Smooth muscle cell (in vitro differentiated cells): ENCODE results near the gene HMX1. TPM values are rescaled to one million over a fixed set of nuclear protein-coding genes. Genes with fewer than 3 reads are reported as not detected.

ENCODE experiments used
- DNase-seq: peaks from one replicate; lab custom pipeline; 2025; ENCODE audit not compliant: unreplicated experiment; lab: John Stamatoyannopoulos, UW
- H2AFZ ChIP-seq: fragments of 200-600 bp; sonication (generic); 2 replicates; pipeline ENCODE4 v1.6.0; 2016; ENCODE audit warnings: antibody characterized with exemption, low read depth, mild to moderate bottlenecking
- H3F3A ChIP-seq: fragments of 200-600 bp; sonication (generic); 2 replicates; pipeline ENCODE4 v1.6.0; 2017; ENCODE audit warnings: antibody characterized with exemption, low read depth
- H3K27ac ChIP-seq: fragments of 200-600 bp; sonication (generic); 2 replicates; pipeline ENCODE4 v1.5.1; 2016; ENCODE audit warnings: low read depth, mild to moderate bottlenecking
- H3K27me3 ChIP-seq: fragments of 200-600 bp; sonication (generic); 2 replicates; pipeline ENCODE4 v1.6.1; 2016; ENCODE audit warnings: low read depth, mild to moderate bottlenecking
- H3K36me3 ChIP-seq: fragments of 200-600 bp; sonication (generic); 2 replicates; pipeline ENCODE4 v1.5.1; 2016; ENCODE audit warnings: low read depth
- H3K4me1 ChIP-seq: fragments of 200-600 bp; sonication (generic); 2 replicates; pipeline ENCODE4 v1.5.1; 2016; ENCODE audit warnings: low read depth
- H3K4me2 ChIP-seq: fragments of 200-600 bp; sonication (generic); 2 replicates; pipeline ENCODE4 v1.6.0; 2016; ENCODE audit warnings: mild to moderate bottlenecking
- H3K4me3 ChIP-seq: fragments of 200-600 bp; sonication (generic); 2 replicates; pipeline ENCODE4 v1.5.1; 2016; ENCODE audit warnings: mild to moderate bottlenecking
- H3K79me2 ChIP-seq: fragments of 200-600 bp; sonication (generic); 2 replicates; pipeline ENCODE4 v1.6.0; 2016; ENCODE audit warnings: low read depth, mild to moderate bottlenecking
- H3K9ac ChIP-seq: fragments of 200-600 bp; sonication (generic); 2 replicates; pipeline ENCODE4 v1.6.0; 2016; ENCODE audit warnings: low read depth
- H3K9me3 ChIP-seq: fragments of 200-600 bp; sonication (generic); replicated peaks from 2 replicates; pipeline ENCODE4 v1.5.1; 2016; ENCODE audit warnings: low read depth
- H4K20me1 ChIP-seq: fragments of 200-600 bp; sonication (generic); 2 replicates; pipeline ENCODE4 v1.6.0; 2016; ENCODE audit warnings: low read depth
- WGBS: methylation state at CpG from one replicate; pipeline ENCODE4 v1.1.7; 2016; ENCODE audit warnings: low lambda C conversion rate; 5-methylcytosine and 5-hydroxymethylcytosine counted together
- polyA plus RNA-seq: library from polyadenylated mRNA; unstranded; fragments of >200 nt; fragmentation: Nextera tagmentation; extraction: Ambion mirVana; gene quantifications from 2 replicates; pipeline ENCODE4 v1.2.1, GENCODE V29; 2016
- total RNA-seq: library from RNA; depleted of rRNA; stranded (reverse); fragments of >200 nt; gene quantifications from 2 replicates; pipeline ENCODE4 v1.2.3, GENCODE V29; 2014
- TF ChIP-seq, protein P1 (sequence below): fragments of 200-600 bp; sonication (generic); IDR thresholded peaks from 2 replicates; pipeline ENCODE4 v1.5.1; 2017; ENCODE audit warnings: borderline replicate concordance, mild to moderate bottlenecking, antibody characterized with exemption; ENCODE audit not compliant: insufficient read depth, poor library complexity, severe bottlenecking

The HMX1 gene
- total and polyA plus RNA-seq, 2 experiments from 2014 or later, result not detected

- no peak for DNase-seq
- Histone ChIP-seq H3K4me3 (no peak overlapping the region), H3F3A (no peaks in the 10 kb centered on the region), H3K9ac (no peak overlapping the region), H3K27ac (no peak overlapping the region), H4K20me1 (no peaks in the 10 kb centered on the region), H2AFZ (no peak overlapping the region), H3K9me3 (no peaks in the 10 kb centered on the region), H3K27me3 (peaks cover 7% of the 10 kb centered on the region), H3K4me2 (no peak overlapping the region), H3K4me1 (no peaks in the 10 kb centered on the region), H3K36me3 (no peaks in the 10 kb centered on the region), H3K79me2 (no peaks in the 10 kb centered on the region)
- TF ChIP-seq, protein P1, sequence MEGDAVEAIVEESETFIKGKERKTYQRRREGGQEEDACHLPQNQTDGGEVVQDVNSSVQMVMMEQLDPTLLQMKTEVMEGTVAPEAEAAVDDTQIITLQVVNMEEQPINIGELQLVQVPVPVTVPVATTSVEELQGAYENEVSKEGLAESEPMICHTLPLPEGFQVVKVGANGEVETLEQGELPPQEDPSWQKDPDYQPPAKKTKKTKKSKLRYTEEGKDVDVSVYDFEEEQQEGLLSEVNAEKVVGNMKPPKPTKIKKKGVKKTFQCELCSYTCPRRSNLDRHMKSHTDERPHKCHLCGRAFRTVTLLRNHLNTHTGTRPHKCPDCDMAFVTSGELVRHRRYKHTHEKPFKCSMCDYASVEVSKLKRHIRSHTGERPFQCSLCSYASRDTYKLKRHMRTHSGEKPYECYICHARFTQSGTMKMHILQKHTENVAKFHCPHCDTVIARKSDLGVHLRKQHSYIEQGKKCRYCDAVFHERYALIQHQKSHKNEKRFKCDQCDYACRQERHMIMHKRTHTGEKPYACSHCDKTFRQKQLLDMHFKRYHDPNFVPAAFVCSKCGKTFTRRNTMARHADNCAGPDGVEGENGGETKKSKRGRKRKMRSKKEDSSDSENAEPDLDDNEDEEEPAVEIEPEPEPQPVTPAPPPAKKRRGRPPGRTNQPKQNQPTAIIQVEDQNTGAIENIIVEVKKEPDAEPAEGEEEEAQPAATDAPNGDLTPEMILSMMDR, result no peak
- WGBS, result 72% methylated on average over 2 of the region's 8 CpGs
These were observed 52.6 kb downstream of the HMX1 start for GRCh38 chr4:8819019-8819418.

DNA sequence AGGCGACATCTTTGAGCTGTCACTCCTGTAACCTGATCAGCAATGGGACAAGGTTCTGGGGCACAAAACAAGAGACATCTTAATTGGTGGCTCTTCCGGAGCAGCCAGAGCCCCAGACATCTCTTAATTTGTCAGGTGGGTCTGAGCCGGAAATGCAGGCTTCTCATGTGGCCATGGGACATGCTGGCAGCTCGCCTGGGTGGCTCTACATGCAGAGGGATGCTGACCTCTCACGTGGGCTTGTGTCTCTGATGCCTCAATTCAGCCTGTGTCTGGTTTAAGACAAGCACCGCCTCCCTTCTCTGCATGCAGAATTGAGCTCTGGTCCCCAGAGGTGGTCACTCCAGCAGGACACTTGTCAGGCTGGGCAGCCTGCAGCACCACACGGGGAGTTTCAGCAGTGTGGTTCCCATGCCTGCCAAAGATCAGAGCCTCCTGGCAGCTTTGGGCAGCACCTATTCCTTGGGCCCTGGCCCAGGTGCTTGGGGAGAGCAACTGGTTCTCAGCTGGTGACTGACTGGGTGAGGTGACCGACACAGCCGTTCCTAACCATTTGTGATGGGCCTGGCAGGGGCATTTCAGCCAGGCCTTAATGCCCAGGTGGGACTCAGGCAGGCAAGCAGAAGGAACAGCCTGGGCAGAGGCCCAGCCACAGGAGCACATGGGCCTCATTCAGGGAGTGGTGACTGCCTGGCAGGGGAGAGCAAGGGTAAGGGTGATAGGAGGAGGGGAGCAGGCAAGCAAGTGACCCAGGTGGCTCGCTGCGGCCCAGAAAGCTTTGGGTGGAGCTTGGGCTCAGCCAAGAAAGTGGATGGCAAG lies 53.4 kb downstream of the HMX1 start:
- Histone ChIP-seq H4K20me1 (no peaks in the 10 kb centered on the region), H3K4me2 (no peak overlapping the region), H3K27ac (no peak overlapping the region), H3K4me1 (no peaks in the 10 kb centered on the region), H3K4me3 (no peak overlapping the region), H3K36me3 (no peaks in the 10 kb centered on the region), H3K79me2 (no peaks in the 10 kb centered on the region), H2AFZ (no peak overlapping the region), H3K9ac (no peak overlapping the region), H3K27me3 (peaks cover 3% of the 10 kb centered on the region), H3F3A (no peaks in the 10 kb centered on the region), H3K9me3 (no peaks in the 10 kb centered on the region)
- DNase-seq, result no peak
- TF ChIP-seq, protein P1, result no peak
- 83% methylated on average over 11 of the region's 11 CpGs for WGBS

- Histone ChIP-seq H3K4me3 (no peak overlapping the region), H3K4me2 (no peak overlapping the region), H3K36me3 (no peaks in the 10 kb centered on the region), H3F3A (no peaks in the 10 kb centered on the region), H3K79me2 (no peaks in the 10 kb centered on the region), H2AFZ (no peak overlapping the region), H3K4me1 (no peaks in the 10 kb centered on the region), H3K9me3 (no peaks in the 10 kb centered on the region), H4K20me1 (no peaks in the 10 kb centered on the region), H3K27me3 (peaks cover 3% of the 10 kb centered on the region), H3K9ac (no peak overlapping the region), H3K27ac (no peak overlapping the region)
- 91% methylated on average over 5 of the region's 5 CpGs for WGBS
- TF ChIP-seq, protein P1, result no peak
- no peak for DNase-seq
These were observed 53.9 kb downstream of the HMX1 start for GRCh38 chr4:8817813-8818062.
